22Rv1 (cell line): Measurements from ENCODE around the gene NEURL1B.

ENCODE experiments used
- H3K27ac ChIP-seq: fragments of 450-650 bp; 2 replicates; pipeline ENCODE4 v1.5.1; 2017
- CTCF ChIP-seq: fragments of 450-650 bp; IDR thresholded peaks from 2 replicates; pipeline ENCODE4 v1.5.1; 2017; ENCODE audit warnings: mild to moderate bottlenecking
- ZFX ChIP-seq: fragments of 450-650 bp; IDR thresholded peaks from 2 replicates; pipeline ENCODE4 v1.6.1; 2017; ENCODE audit warnings: antibody characterized with exemption, borderline replicate concordance

The NEURL1B gene

GRCh38 chr5:172728481-172729241 lies 87.6 kb downstream of the NEURL1B start:
- no peak overlapping the region for H3K27ac ChIP-seq
- TF ChIP-seq ZFX = no peak
- TF ChIP-seq CTCF = no peak

GRCh38 chr5:172729588-172729987 lies 88.5 kb downstream of the NEURL1B start:
- H3K27ac ChIP-seq = no peak overlapping the region

GRCh38 chr5:172730222-172730621 lies 89.2 kb downstream of the NEURL1B start:
- no peak overlapping the region for H3K27ac ChIP-seq
- TF ChIP-seq CTCF = no peak
- no peak for TF ChIP-seq ZFX

More at GRCh38 chr5:172729588-172729987, 88.5 kb downstream of the NEURL1B start:
- TF ChIP-seq CTCF (no peak), ZFX (no peak)

- H3K27ac ChIP-seq = no peak overlapping the region
- TF ChIP-seq CTCF (no peak), ZFX (no peak)
These were observed 90.1 kb downstream of the NEURL1B start for GRCh38 chr5:172730981-172731679.

GRCh38 chr5:172731680-172732074 lies 90.6 kb downstream of the NEURL1B start:
- H3K27ac ChIP-seq = no peak overlapping the region
- TF ChIP-seq ZFX (no peak), CTCF (no peak)

GRCh38 chr5:172732201-172732865 lies 91.3 kb downstream of the NEURL1B start:
- no peak overlapping the region for H3K27ac ChIP-seq
- no peak for TF ChIP-seq ZFX
- TF ChIP-seq CTCF = no peak
